Stomach (tissue), 9 donors: ENCODE data around the gene MYEOV. TPM values are rescaled to one million over a fixed set of nuclear protein-coding genes. Genes with fewer than 3 reads are reported as not detected.

ENCODE experiments used
- DNase-seq, 2 donors: peaks; one replicate each; pipeline versions ENCODE4 v3.0.0 to v3.0.0-alpha.2; 2013 to 2019
- H3K27ac ChIP-seq, 5 donors: fragments of 200-600 bp in 4 of 5; sonication (generic) in 4 of 5; one replicate each; pipeline ENCODE4 v1.5.1; 2013 to 2019; ENCODE audit warnings: mild to moderate bottlenecking in 1 of 5, moderate library complexity in 1 of 5
- H3K27me3 ChIP-seq, 3 donors: fragments of 200-600 bp; sonication (generic); one replicate each; pipeline ENCODE4 v1.5.1; 2017 to 2019; ENCODE audit warnings: mixed run types in 1 of 3
- H3K36me3 ChIP-seq, 4 donors: fragments of 200-600 bp; sonication (generic); 1 replicate in 3 of 4; 2 replicates in 1 of 4; pipeline ENCODE4 v1.5.1; 2016 to 2019
- H3K4me1 ChIP-seq, 4 donors: fragments of 200-600 bp; sonication (generic); one replicate each; pipeline ENCODE4 v1.5.1; 2016 to 2019
- H3K4me3 ChIP-seq, 4 donors: fragments of 200-600 bp; sonication (generic) in 3 of 4; one replicate each; pipeline ENCODE4 v1.5.1; 2016 to 2019; ENCODE audit warnings: mild to moderate bottlenecking in 1 of 4
- H3K9me3 ChIP-seq, 4 donors: fragments of 200-600 bp; sonication (generic); one replicate each; pipeline ENCODE4 v1.5.1; 2016 to 2019
- EP300 ChIP-seq: sonication (generic); formaldehyde crosslinking; IDR thresholded peaks from one replicate; pipeline ENCODE4 v1.6.1; 2017; ENCODE audit warnings: antibody characterized with exemption
- POLR2A ChIP-seq, 4 donors: fragments of 450-650 bp; IDR thresholded peaks; one replicate each; pipeline ENCODE4 v1.6.1; 2016; ENCODE audit warnings: antibody characterized with exemption in 4 of 4, control low read depth in 2 of 4, mild to moderate bottlenecking in 1 of 4, moderate library complexity in 1 of 4
- POLR2AphosphoS5 ChIP-seq, 3 donors: sonication (generic); formaldehyde crosslinking; IDR thresholded peaks; one replicate each; pipeline ENCODE4 v1.6.1; 2016; ENCODE audit warnings: antibody characterized with exemption in 3 of 3
- WGBS, 5 donors: extraction: QIAGEN DNeasy Blood & Tissue Kit in 3 of 5; methylation state at CpG; one replicate each; pipeline versions ENCODE4 v1.1.5 to v1.1.7; 2013 to 2018; 5-methylcytosine and 5-hydroxymethylcytosine counted together
- intact Hi-C: fragments of 100-400 bp; cut with DNase I; formaldehyde crosslinking; loops from one replicate; pipeline ENCODE4 v1.15.1; 2023; ENCODE audit warnings: low total_unique reads
- polyA plus RNA-seq, 3 donors: library from polyadenylated mRNA; stranded (reverse); fragments of 200-250 nt; gene quantifications; one replicate each; pipeline ENCODE4 v1.2.3, GENCODE V29; 2013
- total RNA-seq, 5 donors: library from RNA; depleted of rRNA; stranded (reverse); fragments of >200 nt; gene quantifications; one replicate each; pipeline versions ENCODE4 v1.1.0 to v1.2.3, GENCODE V29; 2014 to 2016
- TF ChIP-seq, protein P1 (sequence below), 7 experiments: fragments of 450-650 bp in 4 of 7; fragments of 200-600 bp in 3 of 7; sonication (generic) in 3 of 7; IDR thresholded peaks; one replicate each; pipeline ENCODE4 v1.5.1; 2016 to 2019; ENCODE audit warnings: antibody characterized with exemption in 7 of 7, control low read depth in 2 of 7, mild to moderate bottlenecking in 1 of 7
- donor health status: healthy with polysubstance abuse.
- donor health status: Bipolar disorder and iron deficiency.
- donor health status: healthy.

The MYEOV gene
- total and polyA plus RNA-seq, 8 donors, result 0.92 to 41.5 (median 8.5) TPM; not detected in 2

DNA sequence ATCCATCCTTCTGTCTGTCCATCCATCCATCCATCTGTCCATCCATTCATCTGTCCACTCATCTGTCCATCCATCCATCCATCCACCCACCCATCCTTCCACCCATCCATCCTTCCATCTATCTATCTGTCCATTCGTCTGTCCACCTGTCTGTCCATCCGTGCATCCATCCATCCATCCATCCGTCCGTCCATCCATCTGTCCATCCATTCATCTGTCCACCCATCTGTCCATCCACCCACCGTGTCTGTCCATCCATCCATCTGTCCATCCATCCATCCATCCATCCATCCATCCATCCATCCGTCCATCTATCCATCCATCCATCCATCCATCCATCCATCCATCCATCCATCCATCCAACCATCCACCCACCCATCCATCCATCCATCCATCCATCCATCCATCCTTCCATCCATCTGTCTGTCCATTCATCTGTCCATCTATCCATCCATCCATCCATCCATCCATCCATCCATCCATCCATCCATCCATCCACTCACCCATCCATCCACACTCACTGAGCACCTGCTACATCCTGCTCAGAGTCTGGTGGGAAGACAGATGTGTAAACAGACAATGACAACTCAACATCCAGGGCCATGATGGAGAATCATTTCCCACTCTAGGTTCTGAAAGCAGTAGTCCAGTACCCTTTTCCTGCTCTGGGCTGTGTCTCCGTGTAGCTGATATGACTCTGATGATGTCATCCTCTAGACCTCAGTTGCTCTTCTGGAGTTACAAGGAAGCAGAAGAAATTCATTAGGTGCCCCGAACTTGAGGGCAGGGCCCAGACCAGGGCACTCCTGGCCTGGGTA lies 30.8 kb upstream of the MYEOV start:
- H3K36me3 ChIP-seq, result no peaks in the 10 kb centered on the region
- WGBS, 5 donors, result 68 to 78% (median 75%) methylated on average over 6 to 7 of the region's 8 CpGs
- no peak for DNase-seq
- intact Hi-C loops, result no loop called here
- no peak overlapping the region for H3K27ac ChIP-seq
- no peak overlapping the region for H3K4me3 ChIP-seq
- TF ChIP-seq EP300 (no peak), POLR2AphosphoS5 (IDR thresholded peaks at IDR 0.05) (no peak), POLR2A (IDR thresholded peaks at IDR 0.05) (no peak)
- TF ChIP-seq, protein P1, sequence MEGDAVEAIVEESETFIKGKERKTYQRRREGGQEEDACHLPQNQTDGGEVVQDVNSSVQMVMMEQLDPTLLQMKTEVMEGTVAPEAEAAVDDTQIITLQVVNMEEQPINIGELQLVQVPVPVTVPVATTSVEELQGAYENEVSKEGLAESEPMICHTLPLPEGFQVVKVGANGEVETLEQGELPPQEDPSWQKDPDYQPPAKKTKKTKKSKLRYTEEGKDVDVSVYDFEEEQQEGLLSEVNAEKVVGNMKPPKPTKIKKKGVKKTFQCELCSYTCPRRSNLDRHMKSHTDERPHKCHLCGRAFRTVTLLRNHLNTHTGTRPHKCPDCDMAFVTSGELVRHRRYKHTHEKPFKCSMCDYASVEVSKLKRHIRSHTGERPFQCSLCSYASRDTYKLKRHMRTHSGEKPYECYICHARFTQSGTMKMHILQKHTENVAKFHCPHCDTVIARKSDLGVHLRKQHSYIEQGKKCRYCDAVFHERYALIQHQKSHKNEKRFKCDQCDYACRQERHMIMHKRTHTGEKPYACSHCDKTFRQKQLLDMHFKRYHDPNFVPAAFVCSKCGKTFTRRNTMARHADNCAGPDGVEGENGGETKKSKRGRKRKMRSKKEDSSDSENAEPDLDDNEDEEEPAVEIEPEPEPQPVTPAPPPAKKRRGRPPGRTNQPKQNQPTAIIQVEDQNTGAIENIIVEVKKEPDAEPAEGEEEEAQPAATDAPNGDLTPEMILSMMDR (IDR thresholded peaks at IDR 0.05), result no peak
- H3K4me1 ChIP-seq, result peaks cover 0 to 10% (median 6%) of the 10 kb centered on the region in 4 donors
- H3K9me3 ChIP-seq, result no peaks in the 10 kb centered on the region
- peaks cover 0 to 3% (median 3%) of the 10 kb centered on the region in 3 donors for H3K27me3 ChIP-seq

DNA sequence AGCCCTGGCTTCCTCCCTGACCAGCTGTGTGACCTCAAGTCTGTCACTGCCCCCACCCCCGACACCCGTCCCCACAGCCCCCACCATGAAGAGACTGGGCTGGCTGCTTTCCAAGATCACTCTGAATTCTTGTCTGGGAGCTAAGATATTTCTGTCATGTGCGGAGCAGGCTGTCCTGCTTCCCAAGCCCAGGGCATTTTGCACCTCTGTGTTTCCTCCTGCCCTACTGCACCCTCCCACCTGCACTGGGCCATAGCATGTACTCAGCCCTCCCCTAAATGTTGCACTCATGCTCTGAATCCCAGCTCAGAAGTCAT lies 30.3 kb upstream of the MYEOV start:
- peaks cover 0 to 10% (median 6%) of the 10 kb centered on the region in 4 donors for H3K4me1 ChIP-seq

DNA sequence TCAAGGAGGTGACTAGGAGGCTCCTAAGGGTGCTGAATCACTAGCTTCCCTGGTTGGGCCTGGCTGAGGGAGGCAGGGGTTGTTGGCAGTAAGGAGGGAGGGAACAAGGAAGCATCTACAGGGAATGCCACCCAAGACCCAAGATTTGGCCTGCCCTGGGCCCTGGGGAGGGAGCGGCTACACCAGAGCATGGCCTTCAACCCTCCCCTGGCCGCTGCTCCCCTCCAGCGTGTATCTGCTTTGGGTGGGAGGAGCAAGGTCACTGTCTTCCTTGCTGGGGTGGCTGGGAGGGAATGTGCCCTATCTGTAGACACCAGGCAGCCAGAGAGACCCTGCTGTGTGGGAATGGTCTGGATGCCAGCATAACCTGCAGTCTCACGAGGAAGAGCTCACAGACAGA lies 29.5 kb upstream of the MYEOV start:
- intact Hi-C loops, result no loop called here
- Histone ChIP-seq H3K9me3 (no peaks in the 10 kb centered on the region), H3K27me3 (peaks cover 0 to 8% (median 3%) of the 10 kb centered on the region in 3 donors), H3K27ac (no peak overlapping the region), H3K4me1 (peaks cover 0 to 10% (median 6%) of the 10 kb centered on the region in 4 donors), H3K4me3 (no peak overlapping the region), H3K36me3 (no peaks in the 10 kb centered on the region)
- WGBS, 5 donors, result 86 to 96% (median 90%) methylated on average over 4 of the region's 4 CpGs
- DNase-seq, result no peak
- TF ChIP-seq EP300, result no peak
- no peak for TF ChIP-seq POLR2A (IDR thresholded peaks at IDR 0.05)
- TF ChIP-seq, protein P1 (IDR thresholded peaks at IDR 0.05), result no peak

More for the DNA sequence above, 30.3 kb upstream of the MYEOV start:
- no peak overlapping the region for H3K27ac ChIP-seq
- no peaks in the 10 kb centered on the region for H3K36me3 ChIP-seq
- TF ChIP-seq POLR2AphosphoS5 (IDR thresholded peaks at IDR 0.05) (no peak), POLR2A (IDR thresholded peaks at IDR 0.05) (no peak), EP300 (no peak)
- TF ChIP-seq, protein P1 (IDR thresholded peaks at IDR 0.05), result no peak
- no peaks in the 10 kb centered on the region for H3K9me3 ChIP-seq
- H3K27me3 ChIP-seq, result peaks cover 0 to 6% (median 3%) of the 10 kb centered on the region in 3 donors
- 53 to 87% (median 65%) methylated on average over 3 of the region's 3 CpGs for WGBS, 5 donors
- no peak overlapping the region for H3K4me3 ChIP-seq
- intact Hi-C loops, result no loop called here
- peak in 1 of 2 donors; percentile 35 for DNase-seq

DNA sequence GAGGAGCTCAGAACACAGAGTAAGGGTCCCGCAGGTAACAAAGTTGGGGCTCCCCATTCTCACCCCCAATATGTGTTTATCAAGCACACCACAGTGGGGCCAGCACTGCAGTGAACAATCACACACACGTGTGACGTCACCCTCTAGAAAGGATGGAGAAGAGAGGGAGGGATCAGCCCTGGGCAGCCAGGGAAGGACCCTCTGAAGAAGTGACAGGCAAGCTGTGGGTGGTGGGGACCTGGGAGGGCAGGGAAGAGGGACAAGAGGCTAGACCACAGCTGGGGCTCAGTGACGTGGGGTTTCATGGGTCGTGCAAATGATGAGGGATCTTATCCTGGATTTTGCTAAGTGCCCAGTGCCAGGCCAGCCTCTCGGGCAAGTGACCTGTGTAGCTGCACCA lies 28.7 kb upstream of the MYEOV start:
- Histone ChIP-seq H3K4me3 (no peak overlapping the region), H3K36me3 (no peaks in the 10 kb centered on the region), H3K27me3 (peaks cover 0 to 8% (median 3%) of the 10 kb centered on the region in 3 donors), H3K27ac (no peak overlapping the region), H3K4me1 (peaks cover 0 to 10% (median 6%) of the 10 kb centered on the region in 4 donors), H3K9me3 (no peaks in the 10 kb centered on the region)
- intact Hi-C loops, result no loop called here
- TF ChIP-seq EP300, result no peak
- TF ChIP-seq POLR2AphosphoS5 (IDR thresholded peaks at IDR 0.05), result no peak
- TF ChIP-seq POLR2A (IDR thresholded peaks at IDR 0.05), result no peak
- TF ChIP-seq, protein P1 (IDR thresholded peaks at IDR 0.05), result no peak
- WGBS, 5 donors, result 81 to 95% (median 90%) methylated on average over 6 of the region's 6 CpGs
- no peak for DNase-seq
